ENCODE data around the gene TIAM1.
"Not testable (repeated sequence)": the region's sequence is repeated elsewhere in the genome, so short reads cannot be mapped to it uniquely, and the experiment has no call there.

The TIAM1 gene

GRCh38 chr21:31235671-31236450 lies 108.2 kb downstream of the TIAM1 start:
- peaks cover 3% of the 10 kb centered on the region for H3K4me1 ChIP-seq (ENCODE audit: control insufficient read depth, insufficient read depth, low read length)
- H3K4me3 ChIP-seq (ENCODE audit: low read length): no peak overlapping the region
- H3K36me3 ChIP-seq (ENCODE audit: insufficient read depth, low read length): no peaks in the 10 kb centered on the region
- no peaks in the 10 kb centered on the region for H3K27me3 ChIP-seq (ENCODE audit: control insufficient read depth, insufficient read depth, low read length)
- H3K9me3 ChIP-seq (replicated peaks; ENCODE audit: low read length): no peaks in the 10 kb centered on the region
- H3K4me2 ChIP-seq (ENCODE audit: low read length): no peak overlapping the region
- no peak overlapping the region for H3K9ac ChIP-seq (ENCODE audit: low read depth, low read length)

- H3K4me3 ChIP-seq (ENCODE audit: low read length): no peak overlapping the region
- no peaks in the 10 kb centered on the region for H3K9me3 ChIP-seq (replicated peaks; ENCODE audit: low read length)
- H3K36me3 ChIP-seq (ENCODE audit: insufficient read depth, low read length): no peaks in the 10 kb centered on the region
- no peaks in the 10 kb centered on the region for H3K27me3 ChIP-seq (ENCODE audit: control insufficient read depth, insufficient read depth, low read length)
- H3K4me1 ChIP-seq (ENCODE audit: control insufficient read depth, insufficient read depth, low read length): peaks cover 3% of the 10 kb centered on the region
- H3K9ac ChIP-seq (ENCODE audit: low read depth, low read length): no peak overlapping the region
- no peak overlapping the region for H3K4me2 ChIP-seq (ENCODE audit: low read length)
Measured at GRCh38 chr21:31234936-31235335, 109.1 kb downstream of the TIAM1 start.

- no peaks in the 10 kb centered on the region for H3K36me3 ChIP-seq (ENCODE audit: insufficient read depth, low read length)
- no peak overlapping the region for H3K9ac ChIP-seq (ENCODE audit: low read depth, low read length)
- no peaks in the 10 kb centered on the region for H3K27me3 ChIP-seq (ENCODE audit: control insufficient read depth, insufficient read depth, low read length)
- no peak overlapping the region for H3K4me2 ChIP-seq (ENCODE audit: low read length)
- H3K4me3 ChIP-seq (ENCODE audit: low read length): no peak overlapping the region
- no peaks in the 10 kb centered on the region for H3K9me3 ChIP-seq (replicated peaks; ENCODE audit: low read length)
- peaks cover 3% of the 10 kb centered on the region for H3K4me1 ChIP-seq (ENCODE audit: control insufficient read depth, insufficient read depth, low read length)
Measured at GRCh38 chr21:31233711-31234110, 110.3 kb downstream of the TIAM1 start.

- no peak overlapping the region for H3K4me3 ChIP-seq (ENCODE audit: low read length)
- H3K27me3 ChIP-seq (ENCODE audit: control insufficient read depth, insufficient read depth, low read length): no peaks in the 10 kb centered on the region
- H3K9me3 ChIP-seq (replicated peaks; ENCODE audit: low read length): no peaks in the 10 kb centered on the region
- H3K4me1 ChIP-seq (ENCODE audit: control insufficient read depth, insufficient read depth, low read length): peaks cover 3% of the 10 kb centered on the region
- H3K4me2 ChIP-seq (ENCODE audit: low read length): no peak overlapping the region
- H3K9ac ChIP-seq (ENCODE audit: low read depth, low read length): no peak overlapping the region
- H3K36me3 ChIP-seq (ENCODE audit: insufficient read depth, low read length): no peaks in the 10 kb centered on the region
Measured at GRCh38 chr21:31232344-31232743, 111.7 kb downstream of the TIAM1 start.

- Histone ChIP-seq H3K36me3 (ENCODE audit: insufficient read depth, low read length) (no peaks in the 10 kb centered on the region), H3K4me3 (ENCODE audit: low read length) (no peak overlapping the region), H3K9ac (ENCODE audit: low read depth, low read length) (no peak overlapping the region), H3K9me3 (replicated peaks; ENCODE audit: low read length) (no peaks in the 10 kb centered on the region), H3K4me1 (ENCODE audit: control insufficient read depth, insufficient read depth, low read length) (peaks cover 3% of the 10 kb centered on the region), H3K27me3 (ENCODE audit: control insufficient read depth, insufficient read depth, low read length) (no peaks in the 10 kb centered on the region), H3K4me2 (ENCODE audit: low read length) (no peak overlapping the region)
Measured at GRCh38 chr21:31230937-31231336, 113.1 kb downstream of the TIAM1 start.

GRCh38 chr21:31228723-31229122 lies 115.3 kb downstream of the TIAM1 start:
- not testable (repeated sequence) for H3K4me1 ChIP-seq (ENCODE audit: control insufficient read depth, insufficient read depth, low read length); H3K27me3 ChIP-seq (ENCODE audit: control insufficient read depth, insufficient read depth, low read length); H3K36me3 ChIP-seq (ENCODE audit: insufficient read depth, low read length); H3K9me3 ChIP-seq (replicated peaks; ENCODE audit: low read length); H3K4me2 ChIP-seq (ENCODE audit: low read length); H3K4me3 ChIP-seq (ENCODE audit: low read length); H3K9ac ChIP-seq (ENCODE audit: low read depth, low read length)

GRCh38 chr21:31225713-31226112 lies 118.3 kb downstream of the TIAM1 start:
- no peaks in the 10 kb centered on the region for H3K9me3 ChIP-seq (replicated peaks; ENCODE audit: low read length)
- H3K36me3 ChIP-seq (ENCODE audit: insufficient read depth, low read length): no peaks in the 10 kb centered on the region
- no peaks in the 10 kb centered on the region for H3K27me3 ChIP-seq (ENCODE audit: control insufficient read depth, insufficient read depth, low read length)
- no peak overlapping the region for H3K4me3 ChIP-seq (ENCODE audit: low read length)
- H3K4me1 ChIP-seq (ENCODE audit: control insufficient read depth, insufficient read depth, low read length): peaks cover 5% of the 10 kb centered on the region
- H3K4me2 ChIP-seq (ENCODE audit: low read length): no peak overlapping the region
- no peak overlapping the region for H3K9ac ChIP-seq (ENCODE audit: low read depth, low read length)

- Histone ChIP-seq H3K9me3 (replicated peaks; ENCODE audit: low read length) (no peaks in the 10 kb centered on the region), H3K4me1 (ENCODE audit: control insufficient read depth, insufficient read depth, low read length) (peaks cover 23% of the 10 kb centered on the region), H3K27me3 (ENCODE audit: control insufficient read depth, insufficient read depth, low read length) (no peaks in the 10 kb centered on the region), H3K4me3 (ENCODE audit: low read length) (no peak overlapping the region), H3K36me3 (ENCODE audit: insufficient read depth, low read length) (no peaks in the 10 kb centered on the region), H3K4me2 (ENCODE audit: low read length) (no peak overlapping the region), H3K9ac (ENCODE audit: low read depth, low read length) (no peak overlapping the region)
Measured at GRCh38 chr21:31222142-31222541, 121.9 kb downstream of the TIAM1 start.

GRCh38 chr21:31221043-31221442 lies 123.0 kb downstream of the TIAM1 start:
- Histone ChIP-seq H3K36me3 (ENCODE audit: insufficient read depth, low read length) (no peaks in the 10 kb centered on the region), H3K4me1 (ENCODE audit: control insufficient read depth, insufficient read depth, low read length) (peaks cover 23% of the 10 kb centered on the region), H3K4me3 (ENCODE audit: low read length) (no peak overlapping the region), H3K9me3 (replicated peaks; ENCODE audit: low read length) (no peaks in the 10 kb centered on the region), H3K4me2 (ENCODE audit: low read length) (no peak overlapping the region), H3K27me3 (ENCODE audit: control insufficient read depth, insufficient read depth, low read length) (no peaks in the 10 kb centered on the region), H3K9ac (ENCODE audit: low read depth, low read length) (no peak overlapping the region)

- Histone ChIP-seq H3K4me1 (ENCODE audit: control insufficient read depth, insufficient read depth, low read length) (peaks cover 23% of the 10 kb centered on the region), H3K4me2 (ENCODE audit: low read length) (no peak overlapping the region), H3K4me3 (ENCODE audit: low read length) (no peak overlapping the region)
Measured at GRCh38 chr21:31220575-31220974, 123.5 kb downstream of the TIAM1 start.

GRCh38 chr21:31218830-31219608 lies 125.0 kb downstream of the TIAM1 start:
- Histone ChIP-seq H3K36me3 (ENCODE audit: insufficient read depth, low read length) (no peaks in the 10 kb centered on the region), H3K9ac (ENCODE audit: low read depth, low read length) (no peak overlapping the region), H3K4me1 (ENCODE audit: control insufficient read depth, insufficient read depth, low read length) (peaks cover 23% of the 10 kb centered on the region), H3K4me2 (ENCODE audit: low read length) (peak overlapping the region; percentile 47), H3K9me3 (replicated peaks; ENCODE audit: low read length) (no peaks in the 10 kb centered on the region), H3K27me3 (ENCODE audit: control insufficient read depth, insufficient read depth, low read length) (no peaks in the 10 kb centered on the region), H3K4me3 (ENCODE audit: low read length) (peak overlapping the region; percentile 0)

More at GRCh38 chr21:31220575-31220974, 123.5 kb downstream of the TIAM1 start:
- Histone ChIP-seq H3K36me3 (ENCODE audit: insufficient read depth, low read length) (no peaks in the 10 kb centered on the region), H3K9me3 (replicated peaks; ENCODE audit: low read length) (no peaks in the 10 kb centered on the region), H3K27me3 (ENCODE audit: control insufficient read depth, insufficient read depth, low read length) (no peaks in the 10 kb centered on the region), H3K9ac (ENCODE audit: low read depth, low read length) (no peak overlapping the region)

Data from skeletal muscle satellite cell (primary cell).